ENCODE results near the gene BCKDHA. TPM values are rescaled to one million over a fixed set of nuclear protein-coding genes. Genes with fewer than 3 reads are reported as not detected.

The BCKDHA gene
- total and polyA plus RNA-seq, 2 of the 4 experiments (the other 2 are of a cell fraction): 7.6 to 7.7 TPM

- Histone ChIP-seq H3K9ac (ENCODE audit: low read depth, low read length) (no peak overlapping the region), H3K4me2 (ENCODE audit: low read depth, low read length) (no peak overlapping the region), H2AK9ac (replicated peaks; ENCODE audit: low read depth, low read length, poor library complexity) (no peak overlapping the region), H2AK5ac (ENCODE audit: low read depth, low read length) (no peak overlapping the region), H4K5ac (ENCODE audit: low read depth, low read length) (no peak overlapping the region), H3K79me1 (ENCODE audit: low read depth in 1 of 2, low read length in 2 of 2) (peaks cover 0 to 5% of the 10 kb centered on the region in 2 experiments; a peak in 3 of 4 replicates), H3K9me3 (ENCODE audit: control insufficient read depth, insufficient read depth, low read length) (no peaks in the 10 kb centered on the region), H3K4me3 (ENCODE audit: insufficient read depth, low read depth, low read length) (no peak overlapping the region), H2BK15ac (ENCODE audit: low read depth, low read length) (no peak overlapping the region), H4K8ac (ENCODE audit: low read depth in 2 of 2, low read length in 2 of 2) (no peak overlapping the region), H4K91ac (ENCODE audit: insufficient read depth, low read depth, low read length) (no peak overlapping the region), H2AFZ (replicated peaks; ENCODE audit: low read length, poor library complexity) (no peak overlapping the region), H3K4ac (ENCODE audit: low read depth, low read length) (no peak overlapping the region), H3K23ac (ENCODE audit: low read depth, low read length) (no peak overlapping the region), H2BK120ac (ENCODE audit: low read depth, low read length) (no peak overlapping the region), H3K4me1 (ENCODE audit: control insufficient read depth, insufficient read depth, low read length) (peaks cover 4% of the 10 kb centered on the region), H3K27me3 (ENCODE audit: control insufficient read depth, insufficient read depth, low read length) (no peaks in the 10 kb centered on the region), H2BK5ac (ENCODE audit: low read depth, low read length, poor library complexity, severe bottlenecking) (no peak overlapping the region), H4K20me1 (ENCODE audit: insufficient read depth, low read length) (no peaks in the 10 kb centered on the region), H3K18ac (ENCODE audit: low read depth, low read length) (no peak overlapping the region), H2BK20ac (ENCODE audit: low read depth, low read length) (no peak overlapping the region), H3K9me1 (ENCODE audit: insufficient read depth, low read length) (peaks cover 4% of the 10 kb centered on the region; the same call in 1 of the 2 replicates), H3K56ac (ENCODE audit: extremely low read depth, insufficient read depth, low read length) (no peak overlapping the region), H3K14ac (replicated peaks; ENCODE audit: low read depth, low read length) (no peak overlapping the region), H3K27ac (ENCODE audit: insufficient read depth, low read length) (no peak overlapping the region), H3K36me3 (ENCODE audit: control insufficient read depth, insufficient read depth, low read length) (peaks cover 24% of the 10 kb centered on the region)
- intact Hi-C loops (cut with micrococcal nuclease) (no loop called here), in situ Hi-C loops (cut with MboI; ENCODE audit: low sequenced_read_pairs) (no loop called here), dilution Hi-C loops (cut with HindIII; ENCODE audit: low sequenced_read_pairs, unreplicated experiment) (no loop called here)
- BruUV-seq (replicated peaks): no TSS peak
- ChIA-PET CTCF (no interaction called here), POLR2A (ENCODE audit: unreplicated experiment) (no interaction called here)
- DNase-seq (peak; percentile 40), ATAC-seq (ENCODE audit: low read depth) (peak; percentile 65)
- no peak for TF ChIP-seq CTCF (conservative IDR thresholded peaks at IDR 0.05; ENCODE audit: low read depth, low read length)
- no peak for TF ChIP-seq POLR2A (IDR thresholded peaks at IDR 0.05; ENCODE audit: low read depth, low read length)
- no peak for TF ChIP-seq SMC3 (IDR thresholded peaks at IDR 0.05; ENCODE audit: low read depth, low read length)
- TF ChIP-seq MAZ (IDR thresholded peaks at IDR 0.05; ENCODE audit: borderline replicate concordance, low read depth, low read length): no peak
- no peak for TF ChIP-seq MAFK (IDR thresholded peaks at IDR 0.05; ENCODE audit: low read depth, low read length)
- TF ChIP-seq CHD1 (IDR thresholded peaks at IDR 0.05; ENCODE audit: low read depth, low read length): no peak
- no peak for TF ChIP-seq RFX5 (IDR thresholded peaks at IDR 0.05; ENCODE audit: low read depth, low read length)
- TF ChIP-seq BHLHE40 (IDR thresholded peaks at IDR 0.05; ENCODE audit: low read depth, low read length): no peak
- no peak for TF ChIP-seq MXI1 (IDR thresholded peaks at IDR 0.05; ENCODE audit: borderline replicate concordance, low read depth, low read length)
- TF ChIP-seq RAD21 (IDR thresholded peaks at IDR 0.05; ENCODE audit: low read length): no peak
- TF ChIP-seq USF2 (IDR thresholded peaks at IDR 0.05; ENCODE audit: low read depth, low read length): no peak
- no peak for TF ChIP-seq NFE2L2 (IDR thresholded peaks at IDR 0.05; ENCODE audit: low read depth, low read length)
- no peak for TF ChIP-seq CEBPB (IDR thresholded peaks at IDR 0.05; ENCODE audit: low read depth, low read length)
- TF ChIP-seq ELK1 (IDR thresholded peaks at IDR 0.05; ENCODE audit: borderline replicate concordance, low read depth, low read length): no peak
- TF ChIP-seq FOS (IDR thresholded peaks at IDR 0.05; ENCODE audit: low read depth, low read length): no peak
- no peak for TF ChIP-seq RCOR1 (IDR thresholded peaks at IDR 0.05; ENCODE audit: insufficient replicate concordance, low read length)
- 60% methylated on average over 2 of the region's 4 CpGs; no CpG with 5 or more reads in 1 of the 2 experiments for WGBS, 2 experiments (ENCODE audit: extremely low coverage in 2 of 2, insufficient read length in 1 of 2)
These were observed 11.7 kb downstream of the BCKDHA start for GRCh38 chr19:41409288-41409687.
